Choroid plexus epithelial cell (primary cell): Measurements from ENCODE around the gene UGT1A8.
"Not testable (repeated sequence)": the region's sequence is repeated elsewhere in the genome, so short reads cannot be mapped to it uniquely, and the experiment has no call there.

Experiments used
- DNase-seq: peaks from one replicate; pipeline ENCODE4 v3.0.0-alpha.2; 2010; ENCODE audit warnings: low read depth
- H3K4me3 ChIP-seq: 2 replicates; pipeline ENCODE4 v1.5.1; 2011; ENCODE audit warnings: low read depth, mild to moderate bottlenecking, control low read depth, low read length, moderate library complexity
- CTCF ChIP-seq: conservative IDR thresholded peaks from 2 replicates; pipeline ENCODE4 v1.5.1; 2011; ENCODE audit warnings: low read depth, mild to moderate bottlenecking, control low read depth, inconsistent platforms, low read length, moderate library complexity

Gene UGT1A8

GRCh38 chr2:233617476-233617875, at the start of gene UGT1A8:
Gene UGT1A8 (plus strand): TSS chr2:233617633. CDS start chr2:233617708, 75 bp downstream.
- H3K4me3 ChIP-seq, DNase-seq: not testable (repeated sequence)

DNA sequence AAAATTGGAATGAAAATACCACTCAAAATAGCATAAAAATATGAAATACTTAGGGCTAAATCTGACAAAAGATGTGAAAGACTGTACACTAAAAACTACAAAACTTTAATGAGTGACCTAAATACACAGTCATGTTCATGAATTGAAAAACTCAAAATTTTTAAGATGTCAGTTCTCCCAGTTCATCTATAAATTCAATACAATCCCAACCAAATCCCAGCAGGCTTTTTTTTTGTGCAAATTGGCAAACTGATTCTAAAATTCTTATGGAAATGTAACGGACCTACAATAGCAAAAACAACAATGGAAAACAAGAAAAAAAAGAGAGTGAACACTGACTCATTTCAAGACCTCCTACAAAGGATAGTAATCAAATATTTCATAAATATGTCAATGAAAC, 46.4 kb upstream of the UGT1A8 start:
- no peak overlapping the region for H3K4me3 ChIP-seq
- no peak for TF ChIP-seq CTCF
- no peak for DNase-seq

GRCh38 chr2:233571462-233571861, 46.0 kb upstream of the UGT1A8 start:
- DNase-seq, result no peak
- no peak for TF ChIP-seq CTCF
- H3K4me3 ChIP-seq, result no peak overlapping the region

DNA sequence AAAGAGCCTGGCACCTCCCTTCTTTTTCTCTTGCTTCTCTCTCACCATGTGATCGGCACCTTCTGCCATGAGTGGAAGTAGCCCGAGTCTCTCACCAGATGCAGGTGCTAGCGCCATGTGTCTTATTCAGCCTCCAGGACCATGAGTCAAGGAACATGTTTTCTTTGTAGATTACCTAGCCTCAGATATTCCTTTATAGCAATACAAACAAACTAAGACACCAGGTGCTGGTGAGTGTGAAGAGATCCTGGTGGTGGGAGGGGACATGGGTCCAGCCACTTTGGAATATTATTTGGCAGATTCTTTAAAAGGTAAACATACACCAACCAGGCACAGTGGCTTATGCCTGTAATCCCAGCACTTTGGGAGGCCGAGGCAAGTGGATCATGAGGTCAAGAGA, 45.0 kb upstream of the UGT1A8 start:
- TF ChIP-seq CTCF, result no peak
- DNase-seq, result no peak
- H3K4me3 ChIP-seq, result no peak overlapping the region

GRCh38 chr2:233577341-233577740, 40.1 kb upstream of the UGT1A8 start:
- DNase-seq, H3K4me3 ChIP-seq: not testable (repeated sequence)

DNA sequence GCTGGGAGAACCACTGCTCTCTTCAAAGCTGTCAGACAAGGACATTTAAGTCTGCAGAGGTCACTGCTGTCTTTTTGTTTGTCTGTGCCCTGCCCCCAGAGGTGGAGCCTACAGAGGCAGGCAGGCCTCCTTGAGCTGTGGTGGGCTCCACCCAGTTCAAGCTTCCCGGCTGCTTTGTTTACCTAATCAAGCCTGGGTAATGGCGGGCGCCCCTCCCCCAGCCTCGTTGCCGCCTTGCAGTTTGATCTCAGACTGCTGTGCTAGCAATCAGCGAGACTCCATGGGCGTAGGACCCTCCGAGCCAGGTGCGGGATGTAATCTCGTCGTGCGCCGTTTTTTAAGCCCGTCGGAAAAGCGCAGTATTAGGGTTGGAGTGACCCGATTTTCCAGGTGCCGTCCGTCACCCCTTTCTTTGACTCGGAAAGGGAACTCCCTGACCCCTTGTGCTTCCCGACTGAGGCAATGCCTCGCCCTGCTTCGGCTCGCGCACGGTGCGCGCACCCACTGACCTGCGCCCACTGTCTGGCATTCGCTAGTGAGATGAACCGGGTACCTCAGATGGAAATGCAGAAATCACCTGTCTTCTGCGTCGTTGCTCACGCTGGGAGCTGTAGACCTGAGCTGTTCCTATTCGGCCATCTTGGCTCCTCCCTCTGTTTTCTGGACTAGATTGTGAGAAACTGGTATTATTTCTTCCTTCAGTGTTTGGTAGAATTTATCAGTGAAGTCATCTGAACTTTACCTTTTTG, 34.0 kb upstream of the UGT1A8 start:
- DNase-seq, H3K4me3 ChIP-seq: not testable (repeated sequence)

- no peak overlapping the region for H3K4me3 ChIP-seq
- no peak for DNase-seq
- no peak for TF ChIP-seq CTCF
These were observed 33.2 kb upstream of the UGT1A8 start for GRCh38 chr2:233584210-233584609.

DNA sequence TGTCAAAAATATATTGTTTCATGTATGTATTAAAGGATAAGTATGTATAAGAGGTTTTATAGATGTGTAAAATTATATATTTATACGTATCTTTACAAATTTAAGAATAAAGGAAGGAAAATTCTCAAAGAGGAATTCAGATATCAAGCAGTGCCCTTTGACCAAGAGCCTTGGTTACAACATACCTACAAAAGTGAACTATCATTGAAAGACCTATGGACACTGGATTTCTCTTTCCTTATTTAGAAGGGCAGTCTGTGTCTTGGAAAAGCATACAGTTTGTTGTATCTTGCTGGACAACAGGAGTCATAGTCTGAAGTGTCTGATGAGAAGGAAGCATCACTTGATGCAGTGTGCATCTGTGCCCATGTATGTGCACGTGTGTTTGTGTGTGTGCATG, 29.0 kb upstream of the UGT1A8 start:
- DNase-seq, result no peak
- no peak for TF ChIP-seq CTCF

DNA sequence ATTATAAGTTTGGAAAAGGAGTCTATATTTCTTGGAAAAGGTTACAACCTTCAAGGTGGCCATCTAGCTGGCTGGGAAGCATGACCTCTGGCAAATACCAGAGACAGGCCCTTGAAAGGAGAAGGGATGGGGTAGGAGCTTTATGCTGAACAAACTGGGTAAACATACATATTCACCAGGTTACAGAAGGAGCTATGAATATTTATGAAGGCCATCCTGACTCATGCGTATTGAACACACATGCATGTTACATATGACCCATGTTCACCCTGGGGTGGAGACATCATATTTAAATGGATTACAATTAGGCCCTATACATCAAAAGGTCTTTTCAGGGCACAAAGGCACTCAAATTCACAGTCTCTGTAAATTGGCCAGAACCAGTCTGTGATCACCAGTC, 24.7 kb upstream of the UGT1A8 start:
- DNase-seq, H3K4me3 ChIP-seq: not testable (repeated sequence)

More for the DNA sequence above, 29.0 kb upstream of the UGT1A8 start:
- no peak overlapping the region for H3K4me3 ChIP-seq
